Activated CD8-positive, alpha-beta memory T cell treated with anti-CD3 and anti-CD28 coated beads, Interleukin-2, amount 10 ng/mL, durations not matched to agents 7 days and 5 days (primary cell): ENCODE results near the gene MBNL1. TPM values are rescaled to one million over a fixed set of nuclear protein-coding genes. Genes with fewer than 3 reads are reported as not detected.

Experiments used
- ATAC-seq: fragments of 150-1000 bp; cut with Tn5 transposase; one replicate; pipeline ENCODE4 v1.10.0; 2021; ENCODE audit warnings: moderate library complexity
- CTCF ChIA-PET: fragments of 350-600 bp; sonication (Branson Sonifier 250); formaldehyde crosslinking; loops from one replicate; lab custom pipeline; 2021; ENCODE audit warnings: antibody characterized with exemption; lab: Charles Lee
- DNase-seq: peaks from one replicate; pipeline ENCODE4 v3.0.0-alpha.2; 2020
- H3K27ac Mint-ChIP-seq: one replicate; pipeline ENCODE4 v1.8.0; 2021; ENCODE audit warnings: mild to moderate bottlenecking, mixed read lengths
- H3K27me3 Mint-ChIP-seq: one replicate; pipeline ENCODE4 v1.8.0; 2021; ENCODE audit warnings: mixed read lengths
- H3K36me3 Mint-ChIP-seq: one replicate; pipeline ENCODE4 v1.8.0; 2021; ENCODE audit warnings: mild to moderate bottlenecking, mixed read lengths
- H3K4me1 Mint-ChIP-seq: one replicate; pipeline ENCODE4 v1.8.0; 2021; ENCODE audit warnings: mixed read lengths
- H3K4me3 Mint-ChIP-seq: one replicate; pipeline ENCODE4 v1.8.0; 2021; ENCODE audit warnings: mild to moderate bottlenecking, moderate library complexity, mixed read lengths
- H3K9me3 Mint-ChIP-seq: one replicate; pipeline ENCODE4 v1.8.0; 2022; ENCODE audit warnings: low read depth, mixed read lengths
- total RNA-seq, 2 experiments: library from RNA; stranded (reverse); gene quantifications; one replicate each; pipeline ENCODE4 v1.2.3, GENCODE V29; 2021

MBNL1 gene
- total RNA-seq, 2 experiments from 2014 or later: 370 to 398 TPM

GRCh38 chr3:152283492-152284381, 15.0 kb downstream of the MBNL1 start:
- no peaks in the 10 kb centered on the region for H3K9me3 Mint-ChIP-seq
- H3K27ac Mint-ChIP-seq: peak overlapping the region; percentile 72
- CTCF ChIA-PET: interaction anchor here (0.7 to 1.7 kb wide), 6 partner anchors 10 to 100 kb away, joined by 3 to 6 read pairs (median 3); no protein-coding TSS in a partner anchor

GRCh38 chr3:152284906-152285305, 16.2 kb downstream of the MBNL1 start:
- ATAC-seq (peak; percentile 73), DNase-seq (no peak)
- Mint-ChIP-seq H3K4me1 (peaks cover 73% of the 10 kb centered on the region), H3K36me3 (peaks cover 27% of the 10 kb centered on the region), H3K27ac (peak overlapping the region; percentile 78), H3K4me3 (peak overlapping the region; percentile 58), H3K27me3 (no peaks in the 10 kb centered on the region), H3K9me3 (no peaks in the 10 kb centered on the region)
- CTCF ChIA-PET: interaction anchor here (1.0 to 1.8 kb wide), 5 partner anchors 11 to 158 kb away, joined by 3 to 6 read pairs (median 5); no protein-coding TSS in a partner anchor

More at GRCh38 chr3:152283492-152284381, 15.0 kb downstream of the MBNL1 start:
- no peak for ATAC-seq
- Mint-ChIP-seq H3K4me3 (peak overlapping the region; percentile 37), H3K27me3 (no peaks in the 10 kb centered on the region), H3K4me1 (peaks cover 76% of the 10 kb centered on the region), H3K36me3 (peaks cover 32% of the 10 kb centered on the region)
- DNase-seq: no peak

DNA sequence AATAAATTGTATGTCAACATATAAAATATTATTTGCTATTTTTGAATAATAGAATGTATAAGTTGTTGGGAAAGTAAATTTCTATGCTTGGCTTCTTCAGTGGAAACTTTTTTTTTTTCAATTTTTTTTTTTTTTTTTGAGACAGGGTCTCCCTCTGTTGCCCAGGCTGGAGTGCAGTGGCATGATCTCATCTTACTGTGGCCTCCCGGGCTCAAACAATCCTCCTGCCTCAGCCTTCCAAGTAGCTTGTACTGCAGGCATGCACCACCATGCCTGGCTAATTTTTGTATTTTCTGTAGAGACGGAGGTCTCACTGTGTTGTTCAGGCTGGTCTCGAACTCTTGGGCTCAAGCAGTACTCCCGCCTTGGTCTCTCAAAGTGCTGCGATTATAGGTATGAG, 16.8 kb downstream of the MBNL1 start:
- ATAC-seq: peak; percentile 8
- no peak for DNase-seq
- Mint-ChIP-seq H3K4me1 (peaks cover 73% of the 10 kb centered on the region), H3K9me3 (no peaks in the 10 kb centered on the region), H3K4me3 (peak overlapping the region; percentile 46), H3K27ac (peak overlapping the region; percentile 81), H3K27me3 (no peaks in the 10 kb centered on the region), H3K36me3 (peaks cover 25% of the 10 kb centered on the region)
- CTCF ChIA-PET: interaction anchor here (0.7 to 1.8 kb wide), 4 partner anchors 10 to 158 kb away, joined by 4 to 6 read pairs (median 5); no protein-coding TSS in a partner anchor

- no peak for DNase-seq
- Mint-ChIP-seq H3K4me1 (peaks cover 77% of the 10 kb centered on the region), H3K27me3 (no peaks in the 10 kb centered on the region), H3K4me3 (peak overlapping the region; percentile 35), H3K9me3 (no peaks in the 10 kb centered on the region), H3K27ac (peak overlapping the region; percentile 41), H3K36me3 (peaks cover 29% of the 10 kb centered on the region)
- ATAC-seq: no peak
- CTCF ChIA-PET: no interaction called here
Observed at GRCh38 chr3:152287898-152288576, 19.3 kb downstream of the MBNL1 start.

GRCh38 chr3:152288681-152289080, 20.0 kb downstream of the MBNL1 start:
- DNase-seq (no peak), ATAC-seq (no peak)
- CTCF ChIA-PET: no interaction called here
- Mint-ChIP-seq H3K4me1 (peaks cover 75% of the 10 kb centered on the region), H3K27me3 (no peaks in the 10 kb centered on the region), H3K27ac (no peak overlapping the region), H3K9me3 (no peaks in the 10 kb centered on the region), H3K4me3 (no peak overlapping the region), H3K36me3 (peaks cover 33% of the 10 kb centered on the region)

GRCh38 chr3:152289708-152290107, 21.0 kb downstream of the MBNL1 start:
- DNase-seq (no peak), ATAC-seq (no peak)
- Mint-ChIP-seq H3K27ac (no peak overlapping the region), H3K4me1 (peaks cover 68% of the 10 kb centered on the region), H3K27me3 (no peaks in the 10 kb centered on the region), H3K9me3 (no peaks in the 10 kb centered on the region), H3K4me3 (no peak overlapping the region), H3K36me3 (peaks cover 31% of the 10 kb centered on the region)
- CTCF ChIA-PET: interaction anchor here (0.9 kb wide), 1 partner anchor 10 kb away, joined by 3 read pairs; no protein-coding TSS in a partner anchor

GRCh38 chr3:152290374-152290773, 21.6 kb downstream of the MBNL1 start:
- ATAC-seq: no peak
- Mint-ChIP-seq H3K36me3 (peaks cover 29% of the 10 kb centered on the region), H3K4me3 (peak overlapping the region; percentile 20), H3K4me1 (peaks cover 63% of the 10 kb centered on the region), H3K27me3 (no peaks in the 10 kb centered on the region), H3K9me3 (no peaks in the 10 kb centered on the region), H3K27ac (peak overlapping the region; percentile 52)
- CTCF ChIA-PET: interaction anchor here (0.9 to 1.7 kb wide), 2 partner anchors 9 kb away, joined by 3 to 4 read pairs; no protein-coding TSS in a partner anchor
- no peak for DNase-seq

GRCh38 chr3:152291238-152291637, 22.5 kb downstream of the MBNL1 start:
- peaks cover 27% of the 10 kb centered on the region for H3K36me3 Mint-ChIP-seq
- CTCF ChIA-PET: interaction anchor here (1.4 to 1.7 kb wide), 2 partner anchors 10 to 153 kb away, joined by 3 to 4 read pairs; no protein-coding TSS in a partner anchor
- ATAC-seq (no peak), DNase-seq (no peak)
- H3K9me3 Mint-ChIP-seq: no peaks in the 10 kb centered on the region
- H3K4me3 Mint-ChIP-seq: peak overlapping the region; percentile 6
- no peaks in the 10 kb centered on the region for H3K27me3 Mint-ChIP-seq
- H3K4me1 Mint-ChIP-seq: peaks cover 66% of the 10 kb centered on the region
- peak overlapping the region; percentile 60 for H3K27ac Mint-ChIP-seq

GRCh38 chr3:152291649-152292066, 22.9 kb downstream of the MBNL1 start:
- peak overlapping the region; percentile 6 for H3K4me3 Mint-ChIP-seq
- peak; percentile 67 for ATAC-seq
- H3K27ac Mint-ChIP-seq: peak overlapping the region; percentile 60
- H3K27me3 Mint-ChIP-seq: no peaks in the 10 kb centered on the region
- DNase-seq: no peak
- H3K36me3 Mint-ChIP-seq: peaks cover 26% of the 10 kb centered on the region
- CTCF ChIA-PET: interaction anchor here (1.4 to 1.7 kb wide), 2 partner anchors 10 to 152 kb away, joined by 3 to 4 read pairs; no protein-coding TSS in a partner anchor
- H3K9me3 Mint-ChIP-seq: no peaks in the 10 kb centered on the region
- H3K4me1 Mint-ChIP-seq: peaks cover 69% of the 10 kb centered on the region

GRCh38 chr3:152292366-152292765, 23.6 kb downstream of the MBNL1 start:
- DNase-seq (no peak), ATAC-seq (no peak)
- Mint-ChIP-seq H3K4me3 (no peak overlapping the region), H3K27ac (peak overlapping the region; percentile 17), H3K4me1 (peaks cover 71% of the 10 kb centered on the region), H3K36me3 (peaks cover 27% of the 10 kb centered on the region), H3K9me3 (no peaks in the 10 kb centered on the region), H3K27me3 (no peaks in the 10 kb centered on the region)
- CTCF ChIA-PET: no interaction called here

GRCh38 chr3:152293347-152294006, 24.7 kb downstream of the MBNL1 start:
- Mint-ChIP-seq H3K36me3 (peaks cover 26% of the 10 kb centered on the region), H3K27me3 (no peaks in the 10 kb centered on the region), H3K9me3 (no peaks in the 10 kb centered on the region), H3K4me1 (peaks cover 71% of the 10 kb centered on the region), H3K4me3 (no peak overlapping the region), H3K27ac (peak overlapping the region; percentile 63)
- ATAC-seq: no peak
- CTCF ChIA-PET: no interaction called here
- no peak for DNase-seq

GRCh38 chr3:152295344-152295743, 26.6 kb downstream of the MBNL1 start:
- peak overlapping the region; percentile 71 for H3K27ac Mint-ChIP-seq
- H3K4me1 Mint-ChIP-seq: peaks cover 76% of the 10 kb centered on the region
- H3K4me3 Mint-ChIP-seq: no peak overlapping the region
- ATAC-seq: no peak
- no peaks in the 10 kb centered on the region for H3K27me3 Mint-ChIP-seq
- peaks cover 37% of the 10 kb centered on the region for H3K36me3 Mint-ChIP-seq
- no peak for DNase-seq
- H3K9me3 Mint-ChIP-seq: no peaks in the 10 kb centered on the region
- CTCF ChIA-PET: interaction anchor here (0.6 kb wide), 1 partner anchor 10 kb away, joined by 5 read pairs; no protein-coding TSS in a partner anchor
